ENCODE data around the gene SZT2. TPM values are rescaled to one million over a fixed set of nuclear protein-coding genes. Genes with fewer than 3 reads are reported as not detected.

The SZT2 gene
- total and polyA plus RNA-seq, 7 donors = 5.9 to 24.7 (median 17.9) TPM

DNA sequence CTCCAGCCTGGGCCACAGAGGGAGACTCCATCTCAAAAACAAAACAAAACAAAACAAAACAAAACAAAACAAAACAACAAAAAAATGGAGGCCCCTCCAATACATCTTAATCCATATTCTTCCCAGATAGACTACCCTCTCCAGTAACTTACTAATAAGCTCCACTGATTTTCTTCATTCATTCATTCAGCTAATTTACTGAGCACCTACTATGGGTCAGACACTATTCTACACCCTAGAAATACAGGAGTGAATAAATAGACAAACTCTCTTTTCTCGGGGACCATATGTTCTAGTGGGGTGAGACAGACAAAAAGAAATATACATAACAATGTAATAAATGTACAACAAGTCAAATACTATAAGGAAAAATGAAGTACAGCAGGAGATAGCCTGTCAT is 38.7 kb upstream of the SZT2 start:
- intact Hi-C loops (cut with DNase I) = no loop called here
- no peak overlapping the region for H3K27ac ChIP-seq
- ATAC-seq = no peak
- DNase-seq = no peak
- H3K27me3 ChIP-seq (ENCODE audit: insufficient read depth in 3 of 3, low read length in 2 of 3) = no peaks in the 10 kb centered on the region
- 91 to 97% (median 91%) methylated on average over 1 of the region's 1 CpG for WGBS, 3 donors
- no peak overlapping the region for H3K4me3 ChIP-seq
- TF ChIP-seq, protein P1, sequence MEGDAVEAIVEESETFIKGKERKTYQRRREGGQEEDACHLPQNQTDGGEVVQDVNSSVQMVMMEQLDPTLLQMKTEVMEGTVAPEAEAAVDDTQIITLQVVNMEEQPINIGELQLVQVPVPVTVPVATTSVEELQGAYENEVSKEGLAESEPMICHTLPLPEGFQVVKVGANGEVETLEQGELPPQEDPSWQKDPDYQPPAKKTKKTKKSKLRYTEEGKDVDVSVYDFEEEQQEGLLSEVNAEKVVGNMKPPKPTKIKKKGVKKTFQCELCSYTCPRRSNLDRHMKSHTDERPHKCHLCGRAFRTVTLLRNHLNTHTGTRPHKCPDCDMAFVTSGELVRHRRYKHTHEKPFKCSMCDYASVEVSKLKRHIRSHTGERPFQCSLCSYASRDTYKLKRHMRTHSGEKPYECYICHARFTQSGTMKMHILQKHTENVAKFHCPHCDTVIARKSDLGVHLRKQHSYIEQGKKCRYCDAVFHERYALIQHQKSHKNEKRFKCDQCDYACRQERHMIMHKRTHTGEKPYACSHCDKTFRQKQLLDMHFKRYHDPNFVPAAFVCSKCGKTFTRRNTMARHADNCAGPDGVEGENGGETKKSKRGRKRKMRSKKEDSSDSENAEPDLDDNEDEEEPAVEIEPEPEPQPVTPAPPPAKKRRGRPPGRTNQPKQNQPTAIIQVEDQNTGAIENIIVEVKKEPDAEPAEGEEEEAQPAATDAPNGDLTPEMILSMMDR (IDR thresholded peaks at IDR 0.05) = no peak
- no peaks in the 10 kb centered on the region for H3K4me1 ChIP-seq
- no peaks in the 10 kb centered on the region for H3K9me3 ChIP-seq
- H3K36me3 ChIP-seq (ENCODE audit: insufficient read depth in 1 of 2, low read depth in 1 of 2) = no peaks in the 10 kb centered on the region

DNA sequence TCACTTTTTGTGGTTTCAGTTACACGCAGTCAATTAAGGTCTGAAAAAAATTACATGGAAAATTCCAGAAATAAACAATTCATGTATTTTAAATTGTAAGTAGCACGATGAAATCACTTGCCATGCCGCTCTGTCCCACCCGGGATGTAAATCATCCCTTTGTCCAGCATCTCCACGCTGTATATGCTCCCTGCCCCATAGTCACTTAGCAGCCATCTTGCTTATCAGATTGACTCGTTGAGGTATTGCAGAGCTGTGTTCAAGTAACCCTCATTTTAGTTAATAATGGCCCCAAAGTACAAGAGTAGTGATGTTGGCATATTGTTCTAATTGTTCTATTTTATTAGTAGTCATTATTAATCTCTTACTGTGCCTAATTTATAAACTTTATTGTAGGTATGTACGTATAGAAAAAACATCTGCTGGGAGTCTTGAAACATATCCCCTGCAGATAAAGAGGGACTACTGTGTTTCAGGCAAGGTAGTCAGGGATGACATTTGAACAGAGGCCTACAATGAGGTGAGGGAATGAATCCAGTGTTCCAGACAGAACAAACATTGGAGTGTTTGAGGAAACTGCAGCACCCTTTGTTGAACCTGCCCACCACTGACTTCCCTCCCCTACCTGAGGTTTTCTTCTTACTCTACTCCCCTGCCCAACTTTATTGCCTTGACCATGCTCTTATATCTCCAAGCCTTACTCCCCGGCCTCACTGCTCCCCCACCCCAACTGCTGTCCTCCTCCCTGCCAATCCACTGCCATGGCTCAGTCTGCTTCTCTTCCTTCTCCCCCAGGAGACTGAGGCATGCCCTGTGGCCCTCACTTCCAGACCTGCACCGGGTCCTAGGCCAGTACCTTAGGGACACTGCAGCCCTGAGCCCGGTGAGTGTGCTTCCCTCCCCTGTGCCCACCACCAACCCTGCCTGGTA is 38.0 kb upstream of the SZT2 start:
- ATAC-seq (no peak), DNase-seq (no peak)
- H3K9me3 ChIP-seq = no peaks in the 10 kb centered on the region
- 79 to 89% (median 84%) methylated on average over 10 of the region's 10 CpGs for WGBS, 3 donors
- no peak overlapping the region for H3K27ac ChIP-seq
- no peak overlapping the region for H3K4me3 ChIP-seq
- H3K27me3 ChIP-seq (ENCODE audit: insufficient read depth in 3 of 3, low read length in 2 of 3) = no peaks in the 10 kb centered on the region
- no peaks in the 10 kb centered on the region for H3K36me3 ChIP-seq (ENCODE audit: insufficient read depth in 1 of 2, low read depth in 1 of 2)
- intact Hi-C loops (cut with DNase I) = no loop called here
- TF ChIP-seq, protein P1 (IDR thresholded peaks at IDR 0.05) = no peak
- H3K4me1 ChIP-seq = no peaks in the 10 kb centered on the region

DNA sequence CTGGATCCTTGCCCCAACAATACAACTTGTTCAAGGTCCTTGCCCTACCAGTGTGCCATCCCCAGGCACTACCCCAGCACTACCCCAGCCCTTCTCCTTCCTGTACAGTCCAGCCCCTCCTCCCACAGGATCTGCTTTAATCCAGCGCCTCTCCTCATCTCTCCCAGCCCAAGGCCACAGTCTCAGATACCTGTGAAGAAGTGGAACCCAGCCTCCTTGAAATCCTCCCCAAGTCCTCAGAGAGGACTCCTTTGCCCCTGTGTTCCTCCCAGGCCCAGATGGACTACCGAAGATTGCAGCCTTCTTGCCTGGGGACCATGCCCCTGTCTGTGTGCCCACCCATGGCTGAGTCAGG is 37.4 kb upstream of the SZT2 start:
- no peaks in the 10 kb centered on the region for H3K9me3 ChIP-seq
- DNase-seq (no peak), ATAC-seq (no peak)
- intact Hi-C loops (cut with DNase I) = no loop called here
- H3K4me1 ChIP-seq = no peaks in the 10 kb centered on the region
- WGBS, 3 donors = 78 to 90% (median 87%) methylated on average over 2 of the region's 2 CpGs
- no peak overlapping the region for H3K4me3 ChIP-seq
- H3K27ac ChIP-seq = no peak overlapping the region
- no peaks in the 10 kb centered on the region for H3K27me3 ChIP-seq (ENCODE audit: insufficient read depth in 3 of 3, low read length in 2 of 3)
- TF ChIP-seq, protein P1 (IDR thresholded peaks at IDR 0.05) = no peak
- no peaks in the 10 kb centered on the region for H3K36me3 ChIP-seq (ENCODE audit: insufficient read depth in 1 of 2, low read depth in 1 of 2)

DNA sequence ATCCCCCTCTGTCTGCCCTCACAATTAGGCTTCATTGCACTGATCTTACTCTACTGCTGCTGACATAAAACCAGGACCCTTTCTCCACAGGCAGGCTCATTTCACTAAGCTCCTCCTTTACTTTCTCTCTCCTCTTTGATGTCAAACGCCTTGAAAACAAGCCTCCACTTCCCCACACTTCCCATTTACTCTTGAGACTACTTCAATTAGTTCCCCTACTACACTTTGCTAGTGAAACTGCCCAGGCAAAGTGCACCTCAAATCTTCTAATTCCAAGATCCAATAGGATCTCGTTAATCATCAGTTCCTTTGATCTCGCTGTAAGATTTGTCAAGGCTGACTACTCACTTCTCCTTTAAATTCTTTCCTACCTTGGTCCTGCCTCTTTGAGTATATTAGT is 36.8 kb upstream of the SZT2 start:
- TF ChIP-seq, protein P1 (IDR thresholded peaks at IDR 0.05) = no peak
- intact Hi-C loops (cut with DNase I) = no loop called here
- H3K27me3 ChIP-seq (ENCODE audit: insufficient read depth in 3 of 3, low read length in 2 of 3) = no peaks in the 10 kb centered on the region
- no peaks in the 10 kb centered on the region for H3K36me3 ChIP-seq (ENCODE audit: insufficient read depth in 1 of 2, low read depth in 1 of 2)
- no peaks in the 10 kb centered on the region for H3K9me3 ChIP-seq
- H3K4me1 ChIP-seq = peaks cover 2% of the 10 kb centered on the region
- 42 to 51% (median 46%) methylated on average over 3 of the region's 3 CpGs for WGBS, 3 donors
- no peak overlapping the region for H3K4me3 ChIP-seq
- ATAC-seq (no peak), DNase-seq (no peak)
- H3K27ac ChIP-seq = no peak overlapping the region
